ENCODE measurements around the gene SVEP1. TPM values are rescaled to one million over a fixed set of nuclear protein-coding genes. Genes with fewer than 3 reads are reported as not detected.

Gene SVEP1
- total RNA-seq, 1 donor from 2014 or later, result not detected

GRCh38 chr9:110601098-110601497, 21.6 kb upstream of the SVEP1 start:
- Mint-ChIP-seq H3K27ac (no peak overlapping the region), H3K9me3 (no peaks in the 10 kb centered on the region), H3K27me3 (ENCODE audit: low read depth) (no peaks in the 10 kb centered on the region), H3K4me1 (ENCODE audit: low read depth) (no peaks in the 10 kb centered on the region), H3K36me3 (ENCODE audit: low read depth) (no peaks in the 10 kb centered on the region), H3K4me3 (ENCODE audit: low read depth) (no peak overlapping the region)
- intact Hi-C loops (cut with micrococcal nuclease), result no loop called here
- DNase-seq (ENCODE audit: low spot score), result no peak

- Mint-ChIP-seq H3K4me3 (ENCODE audit: low read depth) (no peak overlapping the region), H3K27ac (no peak overlapping the region), H3K36me3 (ENCODE audit: low read depth) (no peaks in the 10 kb centered on the region), H3K4me1 (ENCODE audit: low read depth) (no peaks in the 10 kb centered on the region), H3K27me3 (ENCODE audit: low read depth) (no peaks in the 10 kb centered on the region), H3K9me3 (no peaks in the 10 kb centered on the region)
- DNase-seq (ENCODE audit: low spot score), result no peak
- intact Hi-C loops (cut with micrococcal nuclease), result no loop called here
Measured at GRCh38 chr9:110599468-110599867, 19.9 kb upstream of the SVEP1 start.

- Mint-ChIP-seq H3K9me3 (peaks cover 6% of the 10 kb centered on the region), H3K4me1 (ENCODE audit: low read depth) (no peaks in the 10 kb centered on the region), H3K4me3 (ENCODE audit: low read depth) (no peak overlapping the region), H3K27ac (no peak overlapping the region), H3K27me3 (ENCODE audit: low read depth) (no peaks in the 10 kb centered on the region), H3K36me3 (ENCODE audit: low read depth) (no peaks in the 10 kb centered on the region)
- no peak for DNase-seq (ENCODE audit: low spot score)
- intact Hi-C loops (cut with micrococcal nuclease), result no loop called here
Measured at GRCh38 chr9:110592044-110592830, 12.7 kb upstream of the SVEP1 start.

GRCh38 chr9:110591526-110591925, 12.0 kb upstream of the SVEP1 start:
- Mint-ChIP-seq H3K36me3 (ENCODE audit: low read depth) (no peaks in the 10 kb centered on the region), H3K9me3 (peaks cover 6% of the 10 kb centered on the region), H3K4me1 (ENCODE audit: low read depth) (no peaks in the 10 kb centered on the region), H3K4me3 (ENCODE audit: low read depth) (no peak overlapping the region), H3K27ac (no peak overlapping the region), H3K27me3 (ENCODE audit: low read depth) (no peaks in the 10 kb centered on the region)
- no peak for DNase-seq (ENCODE audit: low spot score)
- intact Hi-C loops (cut with micrococcal nuclease), result no loop called here

GRCh38 chr9:110590816-110591215, 11.3 kb upstream of the SVEP1 start:
- Mint-ChIP-seq H3K4me1 (ENCODE audit: low read depth) (no peaks in the 10 kb centered on the region), H3K27me3 (ENCODE audit: low read depth) (no peaks in the 10 kb centered on the region), H3K27ac (no peak overlapping the region), H3K36me3 (ENCODE audit: low read depth) (no peaks in the 10 kb centered on the region), H3K9me3 (peaks cover 6% of the 10 kb centered on the region), H3K4me3 (ENCODE audit: low read depth) (no peak overlapping the region)
- no peak for DNase-seq (ENCODE audit: low spot score)
- intact Hi-C loops (cut with micrococcal nuclease), result no loop called here

GRCh38 chr9:110588296-110588695, 8.8 kb upstream of the SVEP1 start:
- Mint-ChIP-seq H3K36me3 (ENCODE audit: low read depth) (no peaks in the 10 kb centered on the region), H3K4me3 (ENCODE audit: low read depth) (no peak overlapping the region), H3K4me1 (ENCODE audit: low read depth) (no peaks in the 10 kb centered on the region), H3K9me3 (peaks cover 6% of the 10 kb centered on the region), H3K27me3 (ENCODE audit: low read depth) (no peaks in the 10 kb centered on the region), H3K27ac (no peak overlapping the region)
- intact Hi-C loops (cut with micrococcal nuclease), result no loop called here
- DNase-seq (ENCODE audit: low spot score), result no peak

- no peaks in the 10 kb centered on the region for H3K36me3 Mint-ChIP-seq (ENCODE audit: low read depth)
- intact Hi-C loops (cut with micrococcal nuclease), result no loop called here
- H3K4me3 Mint-ChIP-seq (ENCODE audit: low read depth), result no peak overlapping the region
- H3K27me3 Mint-ChIP-seq (ENCODE audit: low read depth), result peaks cover 28% of the 10 kb centered on the region
- H3K27ac Mint-ChIP-seq, result no peak overlapping the region
- H3K4me1 Mint-ChIP-seq (ENCODE audit: low read depth), result peaks cover 4% of the 10 kb centered on the region
- H3K9me3 Mint-ChIP-seq, result no peaks in the 10 kb centered on the region
- no peak for DNase-seq (ENCODE audit: low spot score)
Measured at GRCh38 chr9:110583237-110583636, 3.7 kb upstream of the SVEP1 start.

GRCh38 chr9:110582156-110582555, 2.6 kb upstream of the SVEP1 start:
- intact Hi-C loops (cut with micrococcal nuclease), result no loop called here
- DNase-seq (ENCODE audit: low spot score), result no peak
- H3K27me3 Mint-ChIP-seq (ENCODE audit: low read depth), result peaks cover 37% of the 10 kb centered on the region
- peaks cover 4% of the 10 kb centered on the region for H3K4me1 Mint-ChIP-seq (ENCODE audit: low read depth)
- H3K36me3 Mint-ChIP-seq (ENCODE audit: low read depth), result no peaks in the 10 kb centered on the region
- H3K27ac Mint-ChIP-seq, result no peak overlapping the region
- H3K9me3 Mint-ChIP-seq, result no peaks in the 10 kb centered on the region
- H3K4me3 Mint-ChIP-seq (ENCODE audit: low read depth), result no peak overlapping the region

- Mint-ChIP-seq H3K9me3 (no peaks in the 10 kb centered on the region), H3K4me1 (ENCODE audit: low read depth) (peaks cover 4% of the 10 kb centered on the region), H3K27ac (no peak overlapping the region), H3K27me3 (ENCODE audit: low read depth) (peaks cover 42% of the 10 kb centered on the region), H3K4me3 (ENCODE audit: low read depth) (no peak overlapping the region), H3K36me3 (ENCODE audit: low read depth) (no peaks in the 10 kb centered on the region)
- DNase-seq (ENCODE audit: low spot score), result no peak
- intact Hi-C loops (cut with micrococcal nuclease), result no loop called here
Measured at GRCh38 chr9:110580850-110581249, 1.3 kb upstream of the SVEP1 start.

- Mint-ChIP-seq H3K4me1 (ENCODE audit: low read depth) (peaks cover 4% of the 10 kb centered on the region), H3K36me3 (ENCODE audit: low read depth) (no peaks in the 10 kb centered on the region), H3K27me3 (ENCODE audit: low read depth) (peaks cover 44% of the 10 kb centered on the region), H3K27ac (no peak overlapping the region), H3K9me3 (no peaks in the 10 kb centered on the region), H3K4me3 (ENCODE audit: low read depth) (no peak overlapping the region)
- no peak for DNase-seq (ENCODE audit: low spot score)
- intact Hi-C loops (cut with micrococcal nuclease), result no loop called here
Measured at GRCh38 chr9:110579862-110580219, 300 bp upstream of the SVEP1 start.

- Mint-ChIP-seq H3K27me3 (ENCODE audit: low read depth) (peaks cover 44% of the 10 kb centered on the region), H3K4me1 (ENCODE audit: low read depth) (peaks cover 4% of the 10 kb centered on the region), H3K36me3 (ENCODE audit: low read depth) (no peaks in the 10 kb centered on the region), H3K9me3 (no peaks in the 10 kb centered on the region), H3K4me3 (ENCODE audit: low read depth) (no peak overlapping the region), H3K27ac (no peak overlapping the region)
- intact Hi-C loops (cut with micrococcal nuclease), result no loop called here
- DNase-seq (ENCODE audit: low spot score), result no peak
Measured at GRCh38 chr9:110578575-110579033, 937 bp downstream of the SVEP1 start.

GRCh38 chr9:110575945-110576344, 3.6 kb downstream of the SVEP1 start:
- intact Hi-C loops (cut with micrococcal nuclease), result no loop called here
- no peak for DNase-seq (ENCODE audit: low spot score)
- Mint-ChIP-seq H3K9me3 (no peaks in the 10 kb centered on the region), H3K36me3 (ENCODE audit: low read depth) (no peaks in the 10 kb centered on the region), H3K27ac (no peak overlapping the region), H3K4me1 (ENCODE audit: low read depth) (peaks cover 4% of the 10 kb centered on the region), H3K27me3 (ENCODE audit: low read depth) (peaks cover 40% of the 10 kb centered on the region), H3K4me3 (ENCODE audit: low read depth) (no peak overlapping the region)

- Mint-ChIP-seq H3K4me1 (ENCODE audit: low read depth) (peaks cover 4% of the 10 kb centered on the region), H3K9me3 (no peaks in the 10 kb centered on the region), H3K27ac (no peak overlapping the region), H3K4me3 (ENCODE audit: low read depth) (no peak overlapping the region), H3K36me3 (ENCODE audit: low read depth) (no peaks in the 10 kb centered on the region), H3K27me3 (ENCODE audit: low read depth) (peaks cover 32% of the 10 kb centered on the region)
- intact Hi-C loops (cut with micrococcal nuclease), result no loop called here
- DNase-seq (ENCODE audit: low spot score), result no peak
Measured at GRCh38 chr9:110575169-110575568, 4.4 kb downstream of the SVEP1 start.

GRCh38 chr9:110573305-110573704, 6.2 kb downstream of the SVEP1 start:
- intact Hi-C loops (cut with micrococcal nuclease), result no loop called here
- H3K27me3 Mint-ChIP-seq (ENCODE audit: low read depth), result peaks cover 17% of the 10 kb centered on the region
- H3K9me3 Mint-ChIP-seq, result no peaks in the 10 kb centered on the region
- H3K27ac Mint-ChIP-seq, result no peak overlapping the region
- no peak for DNase-seq (ENCODE audit: low spot score)
- H3K4me1 Mint-ChIP-seq (ENCODE audit: low read depth), result no peaks in the 10 kb centered on the region
- no peak overlapping the region for H3K4me3 Mint-ChIP-seq (ENCODE audit: low read depth)
- no peaks in the 10 kb centered on the region for H3K36me3 Mint-ChIP-seq (ENCODE audit: low read depth)
